Vagina (tissue), 2 donors: Measurements from ENCODE around the gene LITAFD.

Experiments used
- CTCF ChIP-seq, 3 experiments: fragments of 450-650 bp in 2 of 3; fragments of 200-600 bp in 1 of 3; sonication (generic) in 1 of 3; IDR thresholded peaks; one replicate each; pipeline ENCODE4 v1.5.1; 2017 to 2019; ENCODE audit warnings: antibody characterized with exemption in 3 of 3, mild to moderate bottlenecking in 2 of 3, moderate library complexity in 2 of 3
- POLR2A ChIP-seq, 2 donors: fragments of 450-650 bp; IDR thresholded peaks; one replicate each; pipeline ENCODE4 v1.6.1; 2017; ENCODE audit warnings: antibody characterized with exemption in 2 of 2, mild to moderate bottlenecking in 2 of 2, moderate library complexity in 2 of 2
- POLR2AphosphoS5 ChIP-seq, 2 donors: sonication (generic); formaldehyde crosslinking; IDR thresholded peaks; one replicate each; pipeline ENCODE4 v1.9.0; 2017; ENCODE audit warnings: antibody characterized with exemption in 2 of 2, mild to moderate bottlenecking in 2 of 2, low read depth in 1 of 2; ENCODE audit not compliant: insufficient read depth in 1 of 2

- TF ChIP-seq POLR2A (IDR thresholded peaks at IDR 0.05) = no peak
- no peak for TF ChIP-seq CTCF (IDR thresholded peaks at IDR 0.05)
- TF ChIP-seq POLR2AphosphoS5 (IDR thresholded peaks at IDR 0.05; ENCODE audit: insufficient read depth in 1 of 2, low read depth in 1 of 2) = no peak
Measured at GRCh38 chr16:8912793-8913192, 30.6 kb downstream of the LITAFD start.
